ENCODE data around the gene GABRP.

DNA sequence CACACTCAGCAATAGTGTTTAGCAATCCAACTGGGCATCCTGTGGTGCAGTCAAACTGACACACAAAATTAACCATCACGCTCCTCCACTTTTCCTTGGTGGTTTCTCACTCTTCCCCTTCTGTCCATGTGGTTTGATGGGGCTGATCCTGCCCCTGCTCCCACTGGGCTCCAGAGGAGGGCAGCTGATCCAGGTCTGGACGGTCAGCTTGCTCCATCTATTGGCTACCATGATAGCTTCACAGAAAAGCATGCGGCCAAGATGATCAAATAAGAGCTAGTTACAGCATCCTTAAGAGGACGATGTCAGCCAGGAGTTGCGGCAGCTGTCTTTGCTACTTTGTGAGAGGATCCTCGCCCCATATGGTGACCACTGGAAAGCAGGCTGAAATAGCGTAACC, 48.7 kb downstream of the GABRP start:
- no peak for TF ChIP-seq POLR2AphosphoS5 (IDR thresholded peaks at IDR 0.05)
- no peak for TF ChIP-seq POLR2A (IDR thresholded peaks at IDR 0.05)

Data from spleen (tissue), 3 donors.